ENCODE measurements around the gene PLPP4. TPM values are rescaled to one million over a fixed set of nuclear protein-coding genes. Genes with fewer than 3 reads are reported as not detected.

Gene PLPP4
- total RNA-seq, 1 experiment from 2014 or later, result not detected

DNA sequence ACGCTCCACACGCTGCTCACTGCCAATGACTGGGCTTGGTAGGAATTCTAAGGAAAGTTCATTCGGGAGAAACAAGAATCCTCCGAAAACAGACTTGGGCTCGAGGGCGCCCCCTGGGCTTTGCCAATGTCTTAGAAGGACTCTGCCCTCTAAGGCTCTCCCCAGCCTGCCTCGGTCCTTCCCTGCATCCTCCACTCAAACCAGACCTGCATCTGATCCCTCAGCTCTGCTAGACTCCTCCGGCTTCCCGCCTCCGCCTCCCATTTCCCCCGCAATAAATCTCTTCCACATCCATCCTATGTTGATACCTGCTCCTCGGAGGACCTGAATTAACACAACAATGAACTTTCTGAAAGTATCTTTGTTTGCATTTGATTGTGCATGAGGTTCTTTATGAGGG is 177.6 kb downstream of the PLPP4 start:
- H3K36me3 Mint-ChIP-seq (ENCODE audit: insufficient read depth in 1 of 3, low read depth in 3 of 3), result peaks cover 0 to 4% (median under 1%) of the 10 kb centered on the region in 3 experiments; a peak in 3 of 7 replicates
- peak; percentile 87 for DNase-seq
- Histone ChIP-seq H3K27ac (ENCODE audit: insufficient read length, low read depth, low read length) (no peak overlapping the region), H4K91ac (ENCODE audit: insufficient read length, low read depth, low read length) (no peak overlapping the region), H2BK15ac (ENCODE audit: low read depth, low read length) (no peak overlapping the region), H3K9ac (ENCODE audit: extremely low read depth, insufficient read length, low read length) (no peak overlapping the region), H3K4me2 (ENCODE audit: insufficient read depth, insufficient read length, low read length) (no peak overlapping the region), H3K23me2 (ENCODE audit: insufficient read length, low read depth, low read length, poor library complexity, severe bottlenecking) (no peaks in the 10 kb centered on the region), H3K79me1 (ENCODE audit: insufficient read depth, low read depth, low read length, poor library complexity, severe bottlenecking) (no peaks in the 10 kb centered on the region), H4K8ac (replicated peaks; ENCODE audit: insufficient read length, low read depth, low read length) (no peak overlapping the region), H2BK120ac (ENCODE audit: low read depth, low read length, poor library complexity, severe bottlenecking) (no peak overlapping the region), H3K27me3 (ENCODE audit: insufficient read depth, low read length) (no peaks in the 10 kb centered on the region), H3T11ph (ENCODE audit: low read length) (no peak overlapping the region), H3K9me3 (ENCODE audit: control insufficient read depth, low read depth, low read length) (no peaks in the 10 kb centered on the region), H3K56ac (ENCODE audit: insufficient read length, low read depth, low read length) (no peak overlapping the region), H4K20me1 (ENCODE audit: control insufficient read depth, insufficient read depth, insufficient read length) (no peaks in the 10 kb centered on the region), H3K23ac (ENCODE audit: insufficient read length, low read depth, low read length) (no peak overlapping the region), H3K18ac (ENCODE audit: insufficient read length, low read depth, low read length) (no peak overlapping the region), H4K5ac (ENCODE audit: insufficient read length, low read depth, low read length) (no peak overlapping the region), H2BK20ac (ENCODE audit: low read depth, low read length, poor library complexity, severe bottlenecking) (no peak overlapping the region), H3K4me1 (ENCODE audit: insufficient read depth, low read length) (no peaks in the 10 kb centered on the region), H2AFZ (ENCODE audit: low read length) (peak overlapping the region; percentile 73), H3K14ac (ENCODE audit: insufficient read depth, low read length) (no peak overlapping the region), H2BK5ac (ENCODE audit: insufficient read length, low read length) (no peak overlapping the region), H2AK5ac (ENCODE audit: insufficient read length, low read length) (no peak overlapping the region), H2BK12ac (ENCODE audit: insufficient read length, low read depth, low read length) (no peak overlapping the region), H3K4ac (ENCODE audit: low read depth, low read length) (no peak overlapping the region), H3K79me2 (ENCODE audit: insufficient read depth, low read length) (no peaks in the 10 kb centered on the region)
- peaks cover 25% of the 10 kb centered on the region for H3K27me3 Mint-ChIP-seq (ENCODE audit: low read depth)
- no peak overlapping the region for H3K4me3 Mint-ChIP-seq
- H3K27ac Mint-ChIP-seq, result no peak overlapping the region
- peaks cover 29 to 33% of the 10 kb centered on the region in 2 experiments for H3K4me1 Mint-ChIP-seq
- H3K9me3 Mint-ChIP-seq, result peaks cover 1 to 2% of the 10 kb centered on the region in 2 experiments; a peak in 4 of 5 replicates
- TF ChIP-seq, protein P1, sequence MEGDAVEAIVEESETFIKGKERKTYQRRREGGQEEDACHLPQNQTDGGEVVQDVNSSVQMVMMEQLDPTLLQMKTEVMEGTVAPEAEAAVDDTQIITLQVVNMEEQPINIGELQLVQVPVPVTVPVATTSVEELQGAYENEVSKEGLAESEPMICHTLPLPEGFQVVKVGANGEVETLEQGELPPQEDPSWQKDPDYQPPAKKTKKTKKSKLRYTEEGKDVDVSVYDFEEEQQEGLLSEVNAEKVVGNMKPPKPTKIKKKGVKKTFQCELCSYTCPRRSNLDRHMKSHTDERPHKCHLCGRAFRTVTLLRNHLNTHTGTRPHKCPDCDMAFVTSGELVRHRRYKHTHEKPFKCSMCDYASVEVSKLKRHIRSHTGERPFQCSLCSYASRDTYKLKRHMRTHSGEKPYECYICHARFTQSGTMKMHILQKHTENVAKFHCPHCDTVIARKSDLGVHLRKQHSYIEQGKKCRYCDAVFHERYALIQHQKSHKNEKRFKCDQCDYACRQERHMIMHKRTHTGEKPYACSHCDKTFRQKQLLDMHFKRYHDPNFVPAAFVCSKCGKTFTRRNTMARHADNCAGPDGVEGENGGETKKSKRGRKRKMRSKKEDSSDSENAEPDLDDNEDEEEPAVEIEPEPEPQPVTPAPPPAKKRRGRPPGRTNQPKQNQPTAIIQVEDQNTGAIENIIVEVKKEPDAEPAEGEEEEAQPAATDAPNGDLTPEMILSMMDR (conservative IDR thresholded peaks at IDR 0.05), result peak; percentile 82
- no CpG with 5 or more reads among the region's 12 CpGs for WGBS (ENCODE audit: extremely low coverage, insufficient read length, low lambda C conversion rate)

Measured in H9 (cell line).